Thyroid gland (tissue), 4 donors: ENCODE measurements around the gene FOXO6. TPM values are rescaled to one million over a fixed set of nuclear protein-coding genes. Genes with fewer than 3 reads are reported as not detected.

Source experiments
- DNase-seq, 2 donors: peaks; one replicate each; pipeline ENCODE4 v3.0.0-alpha.2; 2019
- H3K27ac ChIP-seq, 3 donors: fragments of 200-600 bp; sonication (generic); 1 replicate in 2 of 3; 2 replicates in 1 of 3; pipeline ENCODE4 v1.5.1; 2016 to 2019; ENCODE audit warnings: mild to moderate bottlenecking in 1 of 3, moderate library complexity in 1 of 3
- H3K27me3 ChIP-seq: fragments of 200-600 bp; sonication (generic); one replicate; pipeline ENCODE4 v1.5.1; 2019
- H3K36me3 ChIP-seq, 2 donors: fragments of 200-600 bp; sonication (generic); one replicate each; pipeline ENCODE4 v1.5.1; 2016 to 2019
- H3K4me1 ChIP-seq, 2 donors: fragments of 200-600 bp; sonication (generic); one replicate each; pipeline ENCODE4 v1.5.1; 2017 to 2019
- H3K4me3 ChIP-seq, 3 donors: fragments of 200-600 bp; sonication (generic); replicated peaks in 1 of 3; 1 replicate in 2 of 3; 2 replicates in 1 of 3; pipeline ENCODE4 v1.5.1; 2016; ENCODE audit warnings: mild to moderate bottlenecking in 1 of 3
- H3K9me3 ChIP-seq: fragments of 200-600 bp; sonication (generic); one replicate; pipeline ENCODE4 v1.5.1; 2017
- POLR2A ChIP-seq, 2 donors: fragments of 450-650 bp; IDR thresholded peaks; one replicate each; pipeline ENCODE4 v1.6.1; 2017; ENCODE audit warnings: antibody characterized with exemption in 2 of 2, mild to moderate bottlenecking in 2 of 2, moderate library complexity in 1 of 2
- WGBS, 2 donors: methylation state at CpG; one replicate each; pipeline ENCODE4 v1.1.5; 2017; 5-methylcytosine and 5-hydroxymethylcytosine counted together
- intact Hi-C: fragments of 100-400 bp; cut with DNase I; formaldehyde crosslinking; loops from one replicate; pipeline ENCODE4 v1.15.1; 2023
- total RNA-seq, 4 donors: library from RNA; depleted of rRNA; stranded (reverse); fragments of >200 nt; gene quantifications; one replicate each; pipeline ENCODE4 v1.2.3, GENCODE V29; 2016
- TF ChIP-seq, protein P1 (sequence below), 6 experiments: fragments of 200-600 bp in 3 of 6; fragments of 450-650 bp in 3 of 6; sonication (generic) in 3 of 6; IDR thresholded peaks; one replicate each; pipeline ENCODE4 v1.5.1; 2016 to 2019; ENCODE audit warnings: antibody characterized with exemption in 6 of 6, mild to moderate bottlenecking in 2 of 6, inconsistent platforms in 1 of 6, moderate library complexity in 1 of 6

The FOXO6 gene
- total RNA-seq, 4 donors from 2014 or later: 1.1 to 4.2 (median 2.6) TPM

DNA sequence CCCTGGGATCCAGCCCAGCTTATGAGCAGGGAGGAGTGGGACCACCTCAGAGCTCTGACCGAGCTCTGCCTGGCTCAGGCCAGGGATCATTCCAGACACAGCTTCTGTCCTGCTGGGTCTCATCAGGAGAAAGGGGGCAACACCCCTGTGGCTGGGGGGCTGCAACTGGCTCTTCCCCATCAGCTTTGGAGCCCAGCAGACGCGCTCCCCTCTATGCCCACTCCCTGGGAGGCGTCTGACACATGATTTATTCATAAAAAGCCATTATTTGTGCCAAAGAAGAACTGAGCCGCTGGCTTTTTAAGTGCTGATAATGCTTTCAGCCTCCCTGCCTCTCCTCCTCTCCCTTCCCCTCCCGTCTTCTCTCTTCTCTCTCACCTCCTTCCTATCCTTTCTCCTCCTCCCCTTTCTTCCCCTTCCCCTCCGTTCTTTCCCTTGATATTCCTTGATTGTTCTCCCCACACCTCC is 25.0 kb downstream of the FOXO6 start:
- no peak overlapping the region for H3K27ac ChIP-seq
- DNase-seq: no peak

DNA sequence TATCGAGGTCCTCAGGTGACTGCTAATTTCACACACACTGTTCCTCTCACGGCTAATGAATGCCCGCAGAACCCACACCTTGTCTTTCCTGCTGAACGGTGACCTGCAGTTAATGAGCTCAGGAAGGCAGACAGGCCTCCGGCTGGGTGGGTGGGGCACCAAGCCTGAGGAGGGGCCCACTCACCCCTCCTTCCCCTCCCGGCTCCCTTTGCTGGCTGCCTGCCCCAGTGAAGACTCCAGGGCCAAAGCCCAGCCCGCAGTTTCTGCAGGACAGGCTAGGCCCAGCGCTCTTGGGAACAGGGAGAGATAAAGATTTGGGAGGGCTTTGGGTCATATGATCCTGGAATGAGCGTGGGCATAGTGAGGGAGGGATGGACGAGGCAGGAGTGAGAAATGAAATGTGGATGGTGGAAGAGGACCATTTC is 26.4 kb downstream of the FOXO6 start:
- no peaks in the 10 kb centered on the region for H3K9me3 ChIP-seq
- H3K36me3 ChIP-seq: no peaks in the 10 kb centered on the region
- H3K4me3 ChIP-seq: no peak overlapping the region
- peaks cover 18 to 36% of the 10 kb centered on the region in 2 donors for H3K4me1 ChIP-seq
- intact Hi-C loops: no loop called here
- DNase-seq: peak; percentile 94 to 96
- H3K27me3 ChIP-seq: no peaks in the 10 kb centered on the region
- peak overlapping the region in 2 of 3 donors; percentile 24 to 61 for H3K27ac ChIP-seq
- peak in 1 of 2 donors; percentile 38 for TF ChIP-seq POLR2A (IDR thresholded peaks at IDR 0.05)
- TF ChIP-seq, protein P1, sequence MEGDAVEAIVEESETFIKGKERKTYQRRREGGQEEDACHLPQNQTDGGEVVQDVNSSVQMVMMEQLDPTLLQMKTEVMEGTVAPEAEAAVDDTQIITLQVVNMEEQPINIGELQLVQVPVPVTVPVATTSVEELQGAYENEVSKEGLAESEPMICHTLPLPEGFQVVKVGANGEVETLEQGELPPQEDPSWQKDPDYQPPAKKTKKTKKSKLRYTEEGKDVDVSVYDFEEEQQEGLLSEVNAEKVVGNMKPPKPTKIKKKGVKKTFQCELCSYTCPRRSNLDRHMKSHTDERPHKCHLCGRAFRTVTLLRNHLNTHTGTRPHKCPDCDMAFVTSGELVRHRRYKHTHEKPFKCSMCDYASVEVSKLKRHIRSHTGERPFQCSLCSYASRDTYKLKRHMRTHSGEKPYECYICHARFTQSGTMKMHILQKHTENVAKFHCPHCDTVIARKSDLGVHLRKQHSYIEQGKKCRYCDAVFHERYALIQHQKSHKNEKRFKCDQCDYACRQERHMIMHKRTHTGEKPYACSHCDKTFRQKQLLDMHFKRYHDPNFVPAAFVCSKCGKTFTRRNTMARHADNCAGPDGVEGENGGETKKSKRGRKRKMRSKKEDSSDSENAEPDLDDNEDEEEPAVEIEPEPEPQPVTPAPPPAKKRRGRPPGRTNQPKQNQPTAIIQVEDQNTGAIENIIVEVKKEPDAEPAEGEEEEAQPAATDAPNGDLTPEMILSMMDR (IDR thresholded peaks at IDR 0.05): no peak
- WGBS, 2 donors: 1 to 16% methylated on average over 10 of the region's 10 CpGs

More for the DNA sequence above, 25.0 kb downstream of the FOXO6 start:
- whole genome bisulfite sequencing, 2 donors: 58 to 66% methylated on average over 6 to 7 of the region's 7 CpGs
- H3K4me3 ChIP-seq: no peak overlapping the region
- TF ChIP-seq, protein P1 (IDR thresholded peaks at IDR 0.05): no peak
- no peak for TF ChIP-seq POLR2A (IDR thresholded peaks at IDR 0.05)
- H3K27me3 ChIP-seq: no peaks in the 10 kb centered on the region
- intact Hi-C loops: no loop called here
- no peaks in the 10 kb centered on the region for H3K36me3 ChIP-seq
- H3K9me3 ChIP-seq: no peaks in the 10 kb centered on the region
- H3K4me1 ChIP-seq: peaks cover 18 to 36% of the 10 kb centered on the region in 2 donors

DNA sequence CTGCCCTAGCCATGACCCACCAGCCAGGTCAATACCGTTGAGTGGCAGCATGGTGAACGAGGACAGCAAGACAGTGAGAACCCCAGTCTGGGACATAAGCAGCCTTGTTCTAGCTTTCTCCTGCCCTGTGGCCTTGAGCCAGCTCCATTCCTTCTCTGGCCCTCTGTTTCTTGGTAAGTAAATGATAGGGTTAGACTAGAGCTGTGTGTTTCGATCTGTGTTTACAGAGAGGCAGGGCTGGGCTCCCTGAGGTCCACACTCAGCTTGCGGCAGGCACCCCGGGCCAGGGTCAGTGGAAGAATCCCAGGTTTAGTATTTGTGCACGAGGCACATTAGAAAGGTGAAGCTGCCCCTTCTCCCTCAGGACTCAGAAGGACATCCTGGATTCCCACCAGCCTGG is 27.3 kb downstream of the FOXO6 start:
- Histone ChIP-seq H3K4me3 (no peak overlapping the region), H3K36me3 (no peaks in the 10 kb centered on the region), H3K9me3 (no peaks in the 10 kb centered on the region), H3K27ac (peak overlapping the region in 2 of 3 donors; percentile 24 to 32), H3K27me3 (no peaks in the 10 kb centered on the region), H3K4me1 (peaks cover 11 to 31% of the 10 kb centered on the region in 2 donors)
- intact Hi-C loops: no loop called here
- no peak for DNase-seq
- no peak for TF ChIP-seq POLR2A (IDR thresholded peaks at IDR 0.05)
- WGBS, 2 donors: 72 to 100% methylated on average over 2 to 6 of the region's 6 CpGs

DNA sequence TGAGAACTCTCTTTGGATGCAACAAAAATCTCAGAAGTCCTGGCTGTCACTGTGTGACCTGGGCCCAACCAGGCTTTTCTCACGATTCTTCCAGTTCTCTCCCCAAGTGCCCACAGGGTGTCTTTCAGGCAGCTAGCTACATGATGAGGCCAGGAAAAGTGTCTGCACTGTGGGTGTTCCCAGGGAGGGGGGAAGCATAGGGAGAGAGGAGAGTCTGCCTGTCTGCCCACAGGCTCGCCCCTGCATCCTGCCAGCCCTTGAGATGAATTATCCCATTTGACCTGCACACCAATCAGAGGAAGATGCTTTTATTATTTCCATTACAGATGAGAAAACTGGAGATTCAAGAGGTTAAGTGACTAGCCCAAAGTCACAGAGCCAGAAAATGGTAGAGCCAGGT is 27.8 kb downstream of the FOXO6 start:
- Histone ChIP-seq H3K9me3 (no peaks in the 10 kb centered on the region), H3K27ac (no peak overlapping the region), H3K4me1 (peaks cover 8 to 26% of the 10 kb centered on the region in 2 donors), H3K4me3 (no peak overlapping the region), H3K27me3 (no peaks in the 10 kb centered on the region), H3K36me3 (no peaks in the 10 kb centered on the region)
- TF ChIP-seq, protein P1 (IDR thresholded peaks at IDR 0.05): no peak
- no peak for TF ChIP-seq POLR2A (IDR thresholded peaks at IDR 0.05)
- DNase-seq: no peak
- WGBS, 2 donors: 83 to 87% methylated on average over 1 to 2 of the region's 2 CpGs
- intact Hi-C loops: no loop called here

DNA sequence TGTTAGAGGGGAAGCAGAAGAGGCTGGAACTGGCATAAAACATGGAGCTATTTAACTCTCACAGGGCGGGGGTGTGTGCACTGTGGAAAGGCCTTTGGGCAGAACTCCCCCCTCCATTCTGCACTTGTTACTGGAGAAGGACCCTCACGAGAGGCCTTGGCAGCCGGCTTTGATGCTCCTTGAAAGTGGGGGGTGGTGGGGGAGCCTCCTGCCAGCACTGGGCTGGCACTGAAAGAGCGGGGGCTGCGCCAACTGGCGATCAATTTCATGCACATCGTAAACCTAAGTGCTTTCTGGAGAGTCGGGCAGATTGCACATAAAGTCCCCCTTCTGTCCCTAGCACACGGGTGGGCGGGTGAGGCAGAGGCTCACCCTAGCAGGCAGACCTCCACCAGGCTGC is 28.9 kb downstream of the FOXO6 start:
- Histone ChIP-seq H3K4me3 (no peak overlapping the region), H3K9me3 (no peaks in the 10 kb centered on the region), H3K27ac (no peak overlapping the region), H3K36me3 (no peaks in the 10 kb centered on the region), H3K27me3 (no peaks in the 10 kb centered on the region), H3K4me1 (peaks cover 6 to 26% of the 10 kb centered on the region in 2 donors)
- TF ChIP-seq POLR2A (IDR thresholded peaks at IDR 0.05): no peak
- TF ChIP-seq, protein P1 (IDR thresholded peaks at IDR 0.05): no peak
- intact Hi-C loops: no loop called here
- 27 to 38% methylated on average over 1 to 10 of the region's 10 CpGs for WGBS, 2 donors
- DNase-seq: peak in 1 of 2 donors; percentile 74
